Ectodermal cell (in vitro differentiated cells): Measurements from ENCODE around the gene ADARB1.

Source experiments
- H3K27ac ChIP-seq: 2 replicates; pipeline ENCODE4 v1.7.0; 2013; ENCODE audit warnings: mild to moderate bottlenecking, low read depth, low read length; ENCODE audit not compliant: insufficient read depth, poor library complexity, severe bottlenecking
- H3K27me3 ChIP-seq: 2 replicates; pipeline ENCODE4 v1.7.0; 2013; ENCODE audit warnings: mild to moderate bottlenecking, low read length; ENCODE audit not compliant: insufficient read depth, control insufficient read depth, poor library complexity, severe bottlenecking
- H3K36me3 ChIP-seq: one replicate; pipeline ENCODE4 v1.7.0; 2013; ENCODE audit warnings: low read length; ENCODE audit not compliant: control insufficient read depth, insufficient read depth
- H3K4me1 ChIP-seq: one replicate; pipeline ENCODE4 v1.7.0; 2013; ENCODE audit warnings: low read length; ENCODE audit not compliant: control insufficient read depth, insufficient read depth
- H3K4me3 ChIP-seq: 2 replicates; pipeline ENCODE4 v1.7.0; 2013; ENCODE audit warnings: low read depth, low read length, control low read depth; ENCODE audit not compliant: insufficient read depth
- H3K9me3 ChIP-seq: 2 replicates; pipeline ENCODE4 v1.7.0; 2013; ENCODE audit warnings: mild to moderate bottlenecking, low read length, moderate library complexity; ENCODE audit not compliant: control insufficient read depth
- WGBS, 2 experiments: methylation state at CpG; one replicate each; pipeline ENCODE4 v1.1.7; 2013; ENCODE audit warnings: missing lambda C conversion rate in 2 of 2; 5-methylcytosine and 5-hydroxymethylcytosine counted together

The ADARB1 gene

DNA sequence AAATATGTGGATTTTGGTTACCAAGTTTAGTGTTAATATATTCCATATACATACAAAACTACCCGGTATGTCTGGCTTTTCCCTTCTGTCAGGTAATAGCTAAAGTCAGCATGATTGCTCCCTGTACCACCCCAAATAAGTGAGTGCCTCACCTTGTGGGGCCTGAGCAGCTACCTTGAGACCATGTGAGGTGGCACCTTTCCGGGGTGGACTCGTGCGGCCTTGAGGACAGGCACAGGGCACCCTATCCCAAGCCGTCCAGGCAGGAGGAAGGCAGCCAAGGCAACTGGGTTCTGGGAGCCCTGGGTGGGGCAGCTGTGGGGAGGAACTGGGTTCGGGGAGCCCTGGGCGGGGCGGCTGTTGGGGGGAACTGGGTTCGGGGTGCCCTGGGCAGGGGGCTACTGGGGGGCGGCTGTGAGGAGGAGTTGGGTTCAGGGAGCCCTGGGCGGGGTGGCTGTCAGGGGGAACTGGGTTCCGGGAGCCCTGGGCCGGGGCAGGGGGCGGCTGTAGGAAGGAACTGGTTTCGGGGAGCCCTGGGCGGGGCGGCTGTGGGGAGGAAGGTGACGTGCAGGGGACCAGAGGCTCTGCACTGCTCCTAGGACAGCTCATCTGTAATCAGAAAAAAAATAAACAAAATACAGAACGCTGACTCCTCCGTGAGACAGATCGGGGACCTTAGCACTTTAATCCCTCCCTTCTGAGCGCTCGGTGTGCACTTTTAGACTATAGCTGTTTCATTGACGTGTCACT, 150.0 kb downstream of the ADARB1 start:
- no peaks in the 10 kb centered on the region for H3K4me1 ChIP-seq
- H3K9me3 ChIP-seq: no peaks in the 10 kb centered on the region
- no peaks in the 10 kb centered on the region for H3K27me3 ChIP-seq
- H3K27ac ChIP-seq: no peak overlapping the region
- H3K36me3 ChIP-seq: no peaks in the 10 kb centered on the region
- WGBS, 2 experiments: 92 to 93% methylated on average over 24 of the region's 24 CpGs
- no peak overlapping the region for H3K4me3 ChIP-seq

- Histone ChIP-seq H3K27me3 (no peaks in the 10 kb centered on the region), H3K4me3 (no peak overlapping the region), H3K36me3 (no peaks in the 10 kb centered on the region), H3K27ac (no peak overlapping the region), H3K4me1 (no peaks in the 10 kb centered on the region), H3K9me3 (no peaks in the 10 kb centered on the region)
- WGBS, 2 experiments: 95 to 97% methylated on average over 11 of the region's 11 CpGs
These were observed 150.8 kb downstream of the ADARB1 start for GRCh38 chr21:45225041-45225740.

DNA sequence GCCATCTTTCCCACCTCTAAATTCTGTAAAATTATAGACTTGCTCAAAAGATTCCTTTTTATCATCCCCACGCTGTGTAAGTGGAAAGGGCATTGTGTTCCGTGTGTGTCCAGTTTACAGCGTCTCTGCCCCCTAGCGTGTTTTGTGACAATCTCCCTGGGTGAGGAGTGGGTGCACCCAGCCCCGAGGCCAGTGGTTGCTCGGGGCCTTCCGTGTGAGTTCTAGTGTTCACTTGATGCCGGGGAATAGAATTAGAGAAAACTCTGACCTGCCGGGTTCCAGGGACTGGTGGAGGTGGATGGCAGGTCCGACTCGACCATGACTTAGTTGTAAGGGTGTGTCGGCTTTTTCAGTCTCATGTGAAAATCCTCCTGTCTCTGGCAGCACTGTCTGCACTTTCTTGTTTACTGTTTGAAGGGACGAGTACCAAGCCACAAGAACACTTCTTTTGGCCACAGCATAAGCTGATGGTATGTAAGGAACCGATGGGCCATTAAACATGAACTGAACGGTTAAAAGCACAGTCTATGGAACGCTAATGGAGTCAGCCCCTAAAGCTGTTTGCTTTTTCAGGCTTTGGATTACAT, 151.5 kb downstream of the ADARB1 start:
- H3K9me3 ChIP-seq: no peaks in the 10 kb centered on the region
- no peaks in the 10 kb centered on the region for H3K27me3 ChIP-seq
- 92 to 94% methylated on average over 16 of the region's 16 CpGs for WGBS, 2 experiments
- H3K4me1 ChIP-seq: no peaks in the 10 kb centered on the region
- H3K36me3 ChIP-seq: no peaks in the 10 kb centered on the region
- H3K4me3 ChIP-seq: no peak overlapping the region
- H3K27ac ChIP-seq: no peak overlapping the region

- Histone ChIP-seq H3K9me3 (no peaks in the 10 kb centered on the region), H3K27ac (no peak overlapping the region), H3K36me3 (no peaks in the 10 kb centered on the region), H3K4me3 (no peak overlapping the region), H3K4me1 (no peaks in the 10 kb centered on the region), H3K27me3 (no peaks in the 10 kb centered on the region)
- WGBS, 2 experiments: 84 to 85% methylated on average over 13 to 15 of the region's 15 CpGs
These were observed 152.4 kb downstream of the ADARB1 start for GRCh38 chr21:45226540-45227326.

DNA sequence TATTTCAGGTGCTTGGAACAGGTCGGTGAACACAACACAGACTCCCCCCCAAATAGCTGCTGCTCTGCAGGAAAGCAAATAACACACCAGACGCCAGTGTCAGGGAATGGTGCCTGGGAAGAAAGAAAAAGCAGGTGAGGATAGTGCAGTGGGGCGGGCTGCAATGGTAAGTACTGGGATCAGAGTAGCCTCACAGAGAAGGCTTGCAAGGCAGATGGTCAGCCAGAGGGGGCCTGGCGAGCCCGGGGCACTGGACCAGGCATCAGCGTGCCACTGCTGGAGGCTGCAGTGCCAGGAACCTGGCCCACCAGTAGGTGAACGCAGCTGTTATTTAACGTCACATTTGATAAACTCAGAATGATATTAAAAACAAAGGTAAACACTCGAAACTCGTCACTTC, 153.4 kb downstream of the ADARB1 start:
- no peak overlapping the region for H3K4me3 ChIP-seq
- no peaks in the 10 kb centered on the region for H3K9me3 ChIP-seq
- WGBS, 2 experiments: 89 to 91% methylated on average over 10 of the region's 10 CpGs
- no peaks in the 10 kb centered on the region for H3K36me3 ChIP-seq
- H3K27ac ChIP-seq: no peak overlapping the region
- no peaks in the 10 kb centered on the region for H3K4me1 ChIP-seq
- no peaks in the 10 kb centered on the region for H3K27me3 ChIP-seq

- no peak overlapping the region for H3K27ac ChIP-seq
- no peaks in the 10 kb centered on the region for H3K36me3 ChIP-seq
These were observed 153.8 kb downstream of the ADARB1 start for GRCh38 chr21:45228171-45228641.

DNA sequence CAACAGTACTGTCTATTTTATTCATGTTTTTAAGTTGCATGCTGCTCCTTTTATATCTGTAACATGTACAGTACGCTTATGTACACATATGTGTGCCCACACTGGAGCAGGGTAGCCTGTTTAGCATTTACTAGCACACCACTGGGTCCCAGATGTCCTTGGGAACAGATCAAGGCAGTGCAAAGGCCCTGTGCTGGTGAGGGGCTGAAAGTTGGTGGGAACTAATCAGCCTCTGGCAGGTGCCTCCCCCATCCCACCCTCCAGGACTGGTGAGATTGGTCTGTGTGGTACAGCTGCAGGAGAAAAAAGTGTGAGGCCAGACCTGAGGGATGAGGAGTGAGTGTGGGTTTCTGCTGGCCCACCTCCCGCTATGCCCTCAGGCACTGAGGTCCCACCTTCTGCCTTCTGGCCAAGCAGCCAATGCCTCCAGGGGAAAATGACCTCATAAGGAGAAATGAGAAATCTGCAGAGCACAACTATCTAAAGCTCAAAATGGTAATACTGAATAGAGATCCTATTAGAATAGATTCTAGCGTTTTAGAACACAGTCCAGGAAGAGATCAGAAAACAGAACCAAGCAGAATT, 154.4 kb downstream of the ADARB1 start:
- Histone ChIP-seq H3K4me3 (no peak overlapping the region), H3K27me3 (no peaks in the 10 kb centered on the region), H3K36me3 (no peaks in the 10 kb centered on the region), H3K4me1 (no peaks in the 10 kb centered on the region), H3K9me3 (no peaks in the 10 kb centered on the region), H3K27ac (no peak overlapping the region)
- 97% methylated on average over 3 of the region's 3 CpGs for WGBS, 2 experiments

More at GRCh38 chr21:45228171-45228641, 153.8 kb downstream of the ADARB1 start:
- H3K9me3 ChIP-seq: no peaks in the 10 kb centered on the region
- no peak overlapping the region for H3K4me3 ChIP-seq
- no peaks in the 10 kb centered on the region for H3K4me1 ChIP-seq
- WGBS, 2 experiments: 74 to 77% methylated on average over 6 of the region's 6 CpGs
- no peaks in the 10 kb centered on the region for H3K27me3 ChIP-seq

- Histone ChIP-seq H3K9me3 (no peaks in the 10 kb centered on the region), H3K27ac (no peak overlapping the region), H3K27me3 (no peaks in the 10 kb centered on the region), H3K4me3 (no peak overlapping the region), H3K36me3 (no peaks in the 10 kb centered on the region), H3K4me1 (no peaks in the 10 kb centered on the region)
- WGBS, 2 experiments: 86 to 92% methylated on average over 3 of the region's 3 CpGs
These were observed 157.3 kb downstream of the ADARB1 start for GRCh38 chr21:45231705-45232104.

DNA sequence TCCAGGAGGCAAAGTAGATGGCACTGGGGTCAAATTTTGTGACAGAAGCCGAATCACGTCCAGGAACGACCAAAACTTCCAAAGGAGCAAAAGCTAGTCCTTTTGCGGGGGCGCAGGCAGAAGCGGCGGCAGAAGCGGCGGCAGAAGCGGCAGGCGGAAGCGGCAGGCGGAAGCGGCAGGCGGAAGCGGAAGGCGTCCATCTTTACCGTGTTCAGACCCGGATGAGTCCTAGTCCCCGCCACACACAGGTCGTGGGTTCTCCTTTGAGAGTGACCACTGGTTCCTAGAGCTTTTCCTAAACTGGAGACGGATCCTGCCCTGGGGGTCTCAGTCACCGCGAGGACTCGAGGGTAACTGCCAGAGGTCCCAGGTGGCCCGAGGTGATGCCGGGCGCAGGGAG, 159.7 kb downstream of the ADARB1 start:
- Histone ChIP-seq H3K36me3 (no peaks in the 10 kb centered on the region), H3K4me3 (no peak overlapping the region), H3K4me1 (no peaks in the 10 kb centered on the region), H3K27ac (no peak overlapping the region), H3K9me3 (peaks cover 3% of the 10 kb centered on the region), H3K27me3 (no peaks in the 10 kb centered on the region)
- 96% methylated on average over 28 of the region's 28 CpGs for WGBS, 2 experiments
